ENCODE data around the gene CSTPP1.
"Not testable (repeated sequence)": the region's sequence is repeated elsewhere in the genome, so short reads cannot be mapped to it uniquely, and the experiment has no call there.

The CSTPP1 gene

GRCh38 chr11:47207459-47207858, 270.9 kb downstream of the CSTPP1 start:
- no peak overlapping the region for H3K4me3 ChIP-seq (ENCODE audit: low read length)
- TF ChIP-seq CTCF (conservative IDR thresholded peaks at IDR 0.05; ENCODE audit: low read length), result no peak
- no peak for DNase-seq (ENCODE audit: low read depth)

GRCh38 chr11:47208008-47208552, 271.5 kb downstream of the CSTPP1 start:
- not testable (repeated sequence) for DNase-seq (ENCODE audit: low read depth); H3K4me3 ChIP-seq (ENCODE audit: low read length)

DNA sequence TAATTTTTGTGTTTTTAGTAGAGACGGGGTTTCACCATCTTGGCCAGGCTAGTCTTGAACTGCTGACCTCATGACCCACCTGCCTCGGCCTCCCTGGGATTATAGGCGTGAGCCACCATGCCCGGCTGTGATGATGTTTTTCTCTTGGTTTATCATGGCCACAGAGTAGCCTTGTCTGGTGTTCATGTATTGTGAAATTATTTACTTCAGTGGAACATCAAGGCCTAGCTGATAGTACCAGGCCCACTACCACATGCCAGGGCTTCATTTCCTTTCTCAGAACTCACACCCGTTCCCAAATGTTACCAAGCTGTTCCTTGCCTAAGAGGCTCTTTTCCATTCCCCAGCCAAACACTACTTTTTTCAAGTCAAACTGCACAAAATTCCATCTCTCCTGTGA, 272.1 kb downstream of the CSTPP1 start:
- H3K4me3 ChIP-seq (ENCODE audit: low read length), result no peak overlapping the region
- no peak for DNase-seq (ENCODE audit: low read depth)
- TF ChIP-seq CTCF (conservative IDR thresholded peaks at IDR 0.05; ENCODE audit: low read length), result no peak

Data from AG10803 (cell line).